ENCODE data around the gene TLE2.

- no peak for TF ChIP-seq CTCF (IDR thresholded peaks at IDR 0.05; ENCODE audit: poor library complexity)
- TF ChIP-seq EZH2phosphoT487 (IDR thresholded peaks at IDR 0.05; ENCODE audit: low read depth, severe bottlenecking, unreplicated experiment): no peak
- TF ChIP-seq EZH2 (IDR thresholded peaks at IDR 0.05; ENCODE audit: borderline replicate concordance): no peak
Observed at GRCh38 chr19:3045885-3046697, 17.0 kb upstream of the TLE2 start.
